ELF-1 (cell line): ENCODE measurements around the gene CCT6A.
A peak's percentile ranks its signal among the peaks of the same experiment; 100 is the strongest.
"Not testable (repeated sequence)": the region's sequence is repeated elsewhere in the genome, so short reads cannot be mapped to it uniquely, and the experiment has no call there.

Source experiments
- DNase-seq: peaks from one replicate; pipeline ENCODE4 v3.0.0-alpha.2; 2016; ENCODE audit warnings: low read depth, low spot score

CCT6A gene

GRCh38 chr7:56051339-56052191 is at the start of gene CCT6A, which contains the start of gene PSPH:
Gene CCT6A, plus strand, starts transcription at chr7:56051765. Its CDS starts 84 bp downstream, at chr7:56051849.
Gene PSPH, minus strand, starts transcription at chr7:56051444. Its CDS starts 30,232 bp downstream, at chr7:56021212.
- peak; percentile 99 for DNase-seq

- no peak for DNase-seq
Observed at GRCh38 chr7:56003749-56004148, 47.8 kb upstream of the CCT6A start.

GRCh38 chr7:56007167-56007652 is 44.4 kb upstream of the CCT6A start:
- peak; percentile 4 for DNase-seq

GRCh38 chr7:56007891-56008290 is 43.7 kb upstream of the CCT6A start:
- no peak for DNase-seq

GRCh38 chr7:56009695-56010094 is 41.9 kb upstream of the CCT6A start:
- DNase-seq, result no peak

- DNase-seq, result not testable (repeated sequence)
Observed at GRCh38 chr7:56017015-56017414, 34.5 kb upstream of the CCT6A start.

GRCh38 chr7:56019501-56019900 is 32.1 kb upstream of the CCT6A start:
- DNase-seq, result no peak

GRCh38 chr7:56023500-56023899 is 28.1 kb upstream of the CCT6A start:
- no peak for DNase-seq

- DNase-seq, result no peak
Observed at GRCh38 chr7:56026538-56026937, 25.0 kb upstream of the CCT6A start.

- no peak for DNase-seq
Observed at GRCh38 chr7:56028942-56029630, 22.5 kb upstream of the CCT6A start.

GRCh38 chr7:56030340-56030739 is 21.2 kb upstream of the CCT6A start:
- no peak for DNase-seq

- DNase-seq, result not testable (repeated sequence)
Observed at GRCh38 chr7:56031556-56031955, 20.0 kb upstream of the CCT6A start.

GRCh38 chr7:56032578-56032977 is 19.0 kb upstream of the CCT6A start:
- DNase-seq, result not testable (repeated sequence)

- peak; percentile 99 for DNase-seq
Observed at GRCh38 chr7:56033671-56034432, 17.7 kb upstream of the CCT6A start.

- no peak for DNase-seq
Observed at GRCh38 chr7:56040730-56041129, 10.8 kb upstream of the CCT6A start.

GRCh38 chr7:56045758-56046157 is 5.8 kb upstream of the CCT6A start:
- not testable (repeated sequence) for DNase-seq

- peak; percentile 53 for DNase-seq
Observed at GRCh38 chr7:56046721-56047445, 4.7 kb upstream of the CCT6A start.

- DNase-seq, result not testable (repeated sequence)
Observed at GRCh38 chr7:56047446-56048116, 4.0 kb upstream of the CCT6A start.

- DNase-seq, result no peak
Observed at GRCh38 chr7:56048245-56048644, 3.3 kb upstream of the CCT6A start.

GRCh38 chr7:56048763-56049162 is 2.8 kb upstream of the CCT6A start:
- peak; percentile 41 for DNase-seq

- DNase-seq, result no peak
Observed at GRCh38 chr7:56051053-56051338, 569 bp upstream of the CCT6A start.
